K562 (cell line): ENCODE results near the gene PLXNA2.

Experiments
- GABPB1 ChIP-seq: sonication (generic); formaldehyde crosslinking; IDR thresholded peaks from 2 replicates; pipeline ENCODE4 v1.8.0; 2022; ENCODE audit warnings: mild to moderate bottlenecking, missing genetic modification reagents
- MAFK ChIP-seq: IDR thresholded peaks from 2 replicates; pipeline ENCODE4 v1.6.1; 2011; ENCODE audit warnings: low read length, improper control_type of control experiment
- MCM7 ChIP-seq, 2 experiments: fragments of 450-650 bp; IDR thresholded peaks; 2 replicates each; pipeline ENCODE4 v1.6.1; 2016 to 2018
- NFIC ChIP-seq: fragments of 450-650 bp; IDR thresholded peaks from 2 replicates; pipeline ENCODE4 v1.6.1; 2017; ENCODE audit warnings: mild to moderate bottlenecking, inconsistent platforms
- SIX5 ChIP-seq, 2 experiments: IDR thresholded peaks; 2 replicates each; pipeline ENCODE4 v1.6.1; 2011; ENCODE audit warnings: low read length in 2 of 2, borderline replicate concordance in 1 of 2, low read depth in 1 of 2, mild to moderate bottlenecking in 1 of 2, moderate library complexity in 1 of 2; ENCODE audit not compliant: insufficient read depth in 1 of 2
- TAF1 ChIP-seq: IDR thresholded peaks from 2 replicates; pipeline ENCODE4 v1.6.1; 2011; ENCODE audit warnings: mild to moderate bottlenecking, low read length, moderate library complexity; ENCODE audit not compliant: insufficient read depth, control insufficient read depth, severe bottlenecking; ENCODE audit errors: extremely low read depth
- ZKSCAN1 ChIP-seq: fragments of 150-350 bp; IDR thresholded peaks from 2 replicates; pipeline ENCODE4 v1.6.1; 2016; ENCODE audit warnings: low read depth, low read length
- TF ChIP-seq, protein P1 (sequence below): IDR thresholded peaks from 2 replicates; pipeline ENCODE4 v1.6.1; 2011; ENCODE audit warnings: borderline replicate concordance, low read depth, mild to moderate bottlenecking, moderate library complexity, low read length; ENCODE audit not compliant: insufficient read depth, poor library complexity, severe bottlenecking
- TF ChIP-seq, protein P2 (sequence below): fragments of 450-650 bp; IDR thresholded peaks from 2 replicates; pipeline ENCODE4 v1.6.1; 2018; ENCODE audit not compliant: partially characterized antibody
- TF ChIP-seq, protein P3 (sequence below), 3 experiments: IDR thresholded peaks in 2 of 3; conservative IDR thresholded peaks in 1 of 3; 2 replicates each; pipeline ENCODE4 v1.5.1; 2011 to 2012; ENCODE audit warnings: low read length in 3 of 3, mild to moderate bottlenecking in 3 of 3, control low read depth in 2 of 3, improper control_type of control experiment in 1 of 3, inconsistent platforms in 1 of 3, low read depth in 1 of 3, mixed read lengths in 1 of 3, moderate library complexity in 1 of 3; ENCODE audit not compliant: insufficient read depth in 2 of 3
- TF ChIP-seq, protein P4 (sequence below): fragments of 250-450 bp; sonication (Bioruptor Pico); IDR thresholded peaks from 2 replicates; pipeline ENCODE4 v1.8.0; 2022; ENCODE audit warnings: inconsistent platforms

DNA sequence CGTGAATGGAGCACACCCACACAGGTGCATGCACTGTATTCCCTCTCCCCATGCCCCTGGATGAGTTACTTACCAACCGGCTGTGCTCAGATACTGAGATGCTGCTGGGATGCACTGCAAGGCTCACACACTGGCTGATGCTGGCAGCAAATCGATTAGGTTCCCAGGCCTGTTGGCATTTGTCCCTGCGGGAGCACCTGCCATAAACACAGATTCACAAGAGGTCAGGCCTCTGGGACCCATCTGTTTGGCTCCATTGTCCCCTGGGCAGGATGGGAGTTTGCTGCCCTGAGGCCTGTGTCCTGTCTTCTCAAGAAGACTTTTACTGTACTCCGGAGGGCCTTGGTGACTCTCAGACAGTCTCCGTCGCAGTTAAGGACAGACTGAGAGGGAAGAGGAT, 145.4 kb downstream of the PLXNA2 start:
- TF ChIP-seq, protein P1, sequence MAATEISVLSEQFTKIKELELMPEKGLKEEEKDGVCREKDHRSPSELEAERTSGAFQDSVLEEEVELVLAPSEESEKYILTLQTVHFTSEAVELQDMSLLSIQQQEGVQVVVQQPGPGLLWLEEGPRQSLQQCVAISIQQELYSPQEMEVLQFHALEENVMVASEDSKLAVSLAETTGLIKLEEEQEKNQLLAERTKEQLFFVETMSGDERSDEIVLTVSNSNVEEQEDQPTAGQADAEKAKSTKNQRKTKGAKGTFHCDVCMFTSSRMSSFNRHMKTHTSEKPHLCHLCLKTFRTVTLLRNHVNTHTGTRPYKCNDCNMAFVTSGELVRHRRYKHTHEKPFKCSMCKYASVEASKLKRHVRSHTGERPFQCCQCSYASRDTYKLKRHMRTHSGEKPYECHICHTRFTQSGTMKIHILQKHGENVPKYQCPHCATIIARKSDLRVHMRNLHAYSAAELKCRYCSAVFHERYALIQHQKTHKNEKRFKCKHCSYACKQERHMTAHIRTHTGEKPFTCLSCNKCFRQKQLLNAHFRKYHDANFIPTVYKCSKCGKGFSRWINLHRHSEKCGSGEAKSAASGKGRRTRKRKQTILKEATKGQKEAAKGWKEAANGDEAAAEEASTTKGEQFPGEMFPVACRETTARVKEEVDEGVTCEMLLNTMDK = no peak
- TF ChIP-seq TAF1 = no peak
- TF ChIP-seq MCM7 (IDR thresholded peaks at IDR 0.05) = no peak
- TF ChIP-seq ZKSCAN1 = no peak
- TF ChIP-seq, protein P2, sequence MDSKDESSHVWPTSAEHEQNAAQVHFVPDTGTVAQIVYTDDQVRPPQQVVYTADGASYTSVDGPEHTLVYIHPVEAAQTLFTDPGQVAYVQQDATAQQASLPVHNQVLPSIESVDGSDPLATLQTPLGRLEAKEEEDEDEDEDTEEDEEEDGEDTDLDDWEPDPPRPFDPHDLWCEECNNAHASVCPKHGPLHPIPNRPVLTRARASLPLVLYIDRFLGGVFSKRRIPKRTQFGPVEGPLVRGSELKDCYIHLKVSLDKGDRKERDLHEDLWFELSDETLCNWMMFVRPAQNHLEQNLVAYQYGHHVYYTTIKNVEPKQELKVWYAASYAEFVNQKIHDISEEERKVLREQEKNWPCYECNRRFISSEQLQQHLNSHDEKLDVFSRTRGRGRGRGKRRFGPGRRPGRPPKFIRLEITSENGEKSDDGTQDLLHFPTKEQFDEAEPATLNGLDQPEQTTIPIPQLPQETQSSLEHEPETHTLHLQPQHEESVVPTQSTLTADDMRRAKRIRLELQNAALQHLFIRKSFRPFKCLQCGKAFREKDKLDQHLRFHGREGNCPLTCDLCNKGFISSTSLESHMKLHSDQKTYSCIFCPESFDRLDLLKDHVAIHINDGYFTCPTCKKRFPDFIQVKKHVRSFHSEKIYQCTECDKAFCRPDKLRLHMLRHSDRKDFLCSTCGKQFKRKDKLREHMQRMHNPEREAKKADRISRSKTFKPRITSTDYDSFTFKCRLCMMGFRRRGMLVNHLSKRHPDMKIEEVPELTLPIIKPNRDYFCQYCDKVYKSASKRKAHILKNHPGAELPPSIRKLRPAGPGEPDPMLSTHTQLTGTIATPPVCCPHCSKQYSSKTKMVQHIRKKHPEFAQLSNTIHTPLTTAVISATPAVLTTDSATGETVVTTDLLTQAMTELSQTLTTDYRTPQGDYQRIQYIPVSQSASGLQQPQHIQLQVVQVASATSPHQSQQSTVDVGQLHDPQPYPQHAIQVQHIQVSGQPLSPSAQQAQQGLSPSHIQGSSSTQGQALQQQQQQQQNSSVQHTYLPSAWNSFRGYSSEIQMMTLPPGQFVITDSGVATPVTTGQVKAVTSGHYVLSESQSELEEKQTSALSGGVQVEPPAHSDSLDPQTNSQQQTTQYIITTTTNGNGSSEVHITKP = no peak
- no peak for TF ChIP-seq GABPB1 (CRISPR knock-in tag)
- no peak for TF ChIP-seq NFIC
- TF ChIP-seq, protein P3, sequence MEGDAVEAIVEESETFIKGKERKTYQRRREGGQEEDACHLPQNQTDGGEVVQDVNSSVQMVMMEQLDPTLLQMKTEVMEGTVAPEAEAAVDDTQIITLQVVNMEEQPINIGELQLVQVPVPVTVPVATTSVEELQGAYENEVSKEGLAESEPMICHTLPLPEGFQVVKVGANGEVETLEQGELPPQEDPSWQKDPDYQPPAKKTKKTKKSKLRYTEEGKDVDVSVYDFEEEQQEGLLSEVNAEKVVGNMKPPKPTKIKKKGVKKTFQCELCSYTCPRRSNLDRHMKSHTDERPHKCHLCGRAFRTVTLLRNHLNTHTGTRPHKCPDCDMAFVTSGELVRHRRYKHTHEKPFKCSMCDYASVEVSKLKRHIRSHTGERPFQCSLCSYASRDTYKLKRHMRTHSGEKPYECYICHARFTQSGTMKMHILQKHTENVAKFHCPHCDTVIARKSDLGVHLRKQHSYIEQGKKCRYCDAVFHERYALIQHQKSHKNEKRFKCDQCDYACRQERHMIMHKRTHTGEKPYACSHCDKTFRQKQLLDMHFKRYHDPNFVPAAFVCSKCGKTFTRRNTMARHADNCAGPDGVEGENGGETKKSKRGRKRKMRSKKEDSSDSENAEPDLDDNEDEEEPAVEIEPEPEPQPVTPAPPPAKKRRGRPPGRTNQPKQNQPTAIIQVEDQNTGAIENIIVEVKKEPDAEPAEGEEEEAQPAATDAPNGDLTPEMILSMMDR (IDR thresholded peaks at IDR 0.05 in 2 of 3, conservative IDR thresholded peaks at IDR 0.05 in 1 of 3; ENCODE audit: insufficient read depth in 2 of 3, low read depth in 1 of 3, low read length in 3 of 3) = no peak
- TF ChIP-seq MAFK = no peak
- TF ChIP-seq, protein P4, sequence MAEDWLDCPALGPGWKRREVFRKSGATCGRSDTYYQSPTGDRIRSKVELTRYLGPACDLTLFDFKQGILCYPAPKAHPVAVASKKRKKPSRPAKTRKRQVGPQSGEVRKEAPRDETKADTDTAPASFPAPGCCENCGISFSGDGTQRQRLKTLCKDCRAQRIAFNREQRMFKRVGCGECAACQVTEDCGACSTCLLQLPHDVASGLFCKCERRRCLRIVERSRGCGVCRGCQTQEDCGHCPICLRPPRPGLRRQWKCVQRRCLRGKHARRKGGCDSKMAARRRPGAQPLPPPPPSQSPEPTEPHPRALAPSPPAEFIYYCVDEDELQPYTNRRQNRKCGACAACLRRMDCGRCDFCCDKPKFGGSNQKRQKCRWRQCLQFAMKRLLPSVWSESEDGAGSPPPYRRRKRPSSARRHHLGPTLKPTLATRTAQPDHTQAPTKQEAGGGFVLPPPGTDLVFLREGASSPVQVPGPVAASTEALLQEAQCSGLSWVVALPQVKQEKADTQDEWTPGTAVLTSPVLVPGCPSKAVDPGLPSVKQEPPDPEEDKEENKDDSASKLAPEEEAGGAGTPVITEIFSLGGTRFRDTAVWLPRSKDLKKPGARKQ = no peak
- no peak for TF ChIP-seq SIX5 (IDR thresholded peaks at IDR 0.05; ENCODE audit: borderline replicate concordance in 1 of 2, insufficient read depth in 1 of 2, low read depth in 1 of 2, low read length in 2 of 2)
